PC-3 (cell line): ENCODE measurements around the gene ZNF76. TPM values are rescaled to one million over a fixed set of nuclear protein-coding genes. Genes with fewer than 3 reads are reported as not detected.
A peak's percentile ranks its signal among the peaks of the same experiment; 100 is the strongest.

ENCODE experiments used
- ATAC-seq: fragments of 200-7000 bp; cut with Tn5 transposase; 2 replicates; pipeline ENCODE4 v1.9.1; 2020; ENCODE audit warnings: mild to moderate bottlenecking, moderate library complexity
- BruUV-seq: library from RNA; stranded (reverse); fragments of 400-500 nt; replicated peaks from 2 replicates; lab custom pipeline; 2021; lab: Mats Ljungman, UMichigan
- CTCF ChIA-PET: fragments of 300-600 bp; sonication (Branson Sonifier 250); formaldehyde crosslinking; loops from one replicate; lab custom pipeline; 2022; ENCODE audit warnings: antibody characterized with exemption; lab: Charles Lee
- POLR2A ChIA-PET: fragments of 300-600 bp; sonication (Branson Sonifier 250); formaldehyde crosslinking; loops from one replicate; lab custom pipeline; 2022; ENCODE audit warnings: antibody characterized with exemption; ENCODE audit not compliant: unreplicated experiment; lab: Charles Lee
- DNase-seq: peaks from one replicate; pipeline ENCODE4 v3.0.0-alpha.2; 2015
- H2AFZ ChIP-seq: fragments of 300-600 bp; sonication (generic); 2 replicates; pipeline ENCODE4 v1.6.0; 2016; ENCODE audit warnings: antibody characterized with exemption, low read length
- H3F3A ChIP-seq: fragments of 300-600 bp; sonication (generic); one replicate; pipeline ENCODE4 v1.6.0; 2017; ENCODE audit warnings: antibody characterized with exemption, low read length, control low read depth, mild to moderate bottlenecking; ENCODE audit not compliant: unreplicated experiment
- H3K27ac ChIP-seq: fragments of 300-600 bp; sonication (generic); 2 replicates; pipeline ENCODE4 v1.5.1; 2016; ENCODE audit warnings: mild to moderate bottlenecking, low read length
- H3K27me3 ChIP-seq: fragments of 300-600 bp; sonication (generic); 2 replicates; pipeline ENCODE4 v1.6.1; 2016; ENCODE audit warnings: low read length, mixed read lengths
- H3K36me3 ChIP-seq: fragments of 300-600 bp; sonication (generic); 2 replicates; pipeline ENCODE4 v1.6.1; 2016; ENCODE audit warnings: low read depth, mixed run types, low read length, mixed read lengths
- H3K4me1 ChIP-seq: fragments of 300-600 bp; sonication (generic); 2 replicates; pipeline ENCODE4 v1.5.1; 2016; ENCODE audit warnings: low read length; ENCODE audit not compliant: insufficient read depth
- H3K4me2 ChIP-seq: fragments of 300-600 bp; sonication (generic); 2 replicates; pipeline ENCODE4 v1.6.0; 2016; ENCODE audit warnings: low read length
- H3K4me3 ChIP-seq: fragments of 300-600 bp; sonication (generic); 2 replicates; pipeline ENCODE4 v1.5.1; 2016; ENCODE audit warnings: mild to moderate bottlenecking, low read length, mixed read lengths
- H3K79me2 ChIP-seq: fragments of 300-600 bp; sonication (generic); 2 replicates; pipeline ENCODE4 v1.6.1; 2017; ENCODE audit warnings: low read length, mixed read lengths
- H3K9ac ChIP-seq: fragments of 300-600 bp; sonication (generic); 2 replicates; pipeline ENCODE4 v1.6.0; 2016; ENCODE audit warnings: mild to moderate bottlenecking, low read length
- H3K9me2 ChIP-seq: fragments of 300-600 bp; sonication (generic); replicated peaks from 2 replicates; pipeline ENCODE4 v1.6.1; 2016; ENCODE audit warnings: mixed run types, low read length, mixed read lengths
- H3K9me3 ChIP-seq: fragments of 300-600 bp; sonication (generic); 2 replicates; pipeline ENCODE4 v1.6.1; 2016; ENCODE audit warnings: low read length, mixed read lengths
- H4K20me1 ChIP-seq: fragments of 300-600 bp; sonication (generic); 2 replicates; pipeline ENCODE4 v1.6.1; 2016; ENCODE audit warnings: low read length, mixed read lengths
- EZH2 ChIP-seq: fragments of 300-600 bp; sonication (generic); IDR thresholded peaks from one replicate; pipeline ENCODE4 v1.6.1; 2017; ENCODE audit warnings: antibody characterized with exemption, mild to moderate bottlenecking, low read length; ENCODE audit not compliant: unreplicated experiment
- EZH2phosphoT487 ChIP-seq: fragments of 300-600 bp; sonication (generic); IDR thresholded peaks from 2 replicates; pipeline ENCODE4 v1.6.1; 2018; ENCODE audit warnings: mild to moderate bottlenecking, antibody characterized with exemption, low read length, borderline replicate concordance
- intact Hi-C: fragments of 100-400 bp; cut with micrococcal nuclease; formaldehyde crosslinking; loops from 2 replicates; pipeline ENCODE4 v1.9.0; 2023
- total RNA-seq: library from RNA; depleted of rRNA; stranded (reverse); fragments of >200 nt; gene quantifications from 2 replicates; pipeline ENCODE4 v1.2.3, GENCODE V29; 2014
- TF ChIP-seq, protein P1 (sequence below): fragments of 300-600 bp; sonication (generic); conservative IDR thresholded peaks from 2 replicates; pipeline ENCODE4 v1.5.1; 2017; ENCODE audit warnings: antibody characterized with exemption, low read depth, mild to moderate bottlenecking, low read length

The ZNF76 gene
- total RNA-seq, 1 experiment from 2014 or later: 20.8 TPM

DNA sequence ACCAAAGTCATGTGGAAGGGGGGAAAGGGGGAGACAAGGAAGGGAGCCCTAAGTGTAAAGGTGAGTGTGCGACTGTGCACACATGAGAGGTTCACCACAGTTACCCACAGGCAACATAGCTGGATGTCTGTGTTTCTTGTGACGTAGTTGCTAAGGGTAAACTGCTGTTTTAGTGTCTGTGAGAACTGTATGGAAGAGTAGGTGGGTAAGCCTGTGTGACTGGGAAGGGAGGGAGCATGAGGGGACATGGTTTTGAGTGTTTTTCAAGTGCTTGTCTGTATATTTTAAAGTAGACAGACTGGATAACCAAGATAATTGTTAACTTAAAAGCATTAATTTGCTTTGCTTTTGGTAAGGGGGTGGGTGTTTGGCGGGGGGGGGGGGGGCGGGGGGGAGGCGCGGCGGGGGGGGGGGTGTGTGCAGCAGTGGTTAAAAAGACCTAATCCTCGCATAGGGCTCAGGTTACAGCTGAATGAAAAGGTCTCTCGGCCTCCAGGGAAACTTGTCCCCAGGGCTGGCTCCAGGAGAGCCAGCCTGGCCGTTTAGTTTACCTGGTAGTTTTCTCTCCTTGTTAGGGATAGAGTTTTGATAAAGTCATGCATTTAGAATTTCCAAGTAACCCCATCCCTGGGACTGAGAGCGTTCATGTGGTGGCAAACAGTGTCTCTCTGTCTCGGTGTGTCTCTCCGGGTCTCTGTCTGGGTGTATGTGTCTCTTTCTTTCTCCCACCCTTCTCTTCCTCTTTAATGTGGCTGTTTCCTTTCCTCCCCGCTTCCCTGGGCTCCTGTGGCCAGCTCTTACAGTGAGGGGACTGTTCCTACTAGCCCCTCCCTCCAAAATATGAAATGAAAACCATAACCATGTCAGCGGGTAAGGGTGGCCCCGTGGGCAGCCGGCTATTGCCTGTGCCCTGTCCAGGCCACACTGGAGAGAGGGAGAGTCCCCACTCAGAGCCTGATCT lies 42.4 kb upstream of the ZNF76 start:
- no peak overlapping the region for H2AFZ ChIP-seq
- CTCF ChIA-PET: no interaction called here
- POLR2A ChIA-PET: no interaction called here
- H3F3A ChIP-seq: no peaks in the 10 kb centered on the region
- no TSS peak for BruUV-seq
- H3K9me2 ChIP-seq: no peaks in the 10 kb centered on the region
- TF ChIP-seq, protein P1, sequence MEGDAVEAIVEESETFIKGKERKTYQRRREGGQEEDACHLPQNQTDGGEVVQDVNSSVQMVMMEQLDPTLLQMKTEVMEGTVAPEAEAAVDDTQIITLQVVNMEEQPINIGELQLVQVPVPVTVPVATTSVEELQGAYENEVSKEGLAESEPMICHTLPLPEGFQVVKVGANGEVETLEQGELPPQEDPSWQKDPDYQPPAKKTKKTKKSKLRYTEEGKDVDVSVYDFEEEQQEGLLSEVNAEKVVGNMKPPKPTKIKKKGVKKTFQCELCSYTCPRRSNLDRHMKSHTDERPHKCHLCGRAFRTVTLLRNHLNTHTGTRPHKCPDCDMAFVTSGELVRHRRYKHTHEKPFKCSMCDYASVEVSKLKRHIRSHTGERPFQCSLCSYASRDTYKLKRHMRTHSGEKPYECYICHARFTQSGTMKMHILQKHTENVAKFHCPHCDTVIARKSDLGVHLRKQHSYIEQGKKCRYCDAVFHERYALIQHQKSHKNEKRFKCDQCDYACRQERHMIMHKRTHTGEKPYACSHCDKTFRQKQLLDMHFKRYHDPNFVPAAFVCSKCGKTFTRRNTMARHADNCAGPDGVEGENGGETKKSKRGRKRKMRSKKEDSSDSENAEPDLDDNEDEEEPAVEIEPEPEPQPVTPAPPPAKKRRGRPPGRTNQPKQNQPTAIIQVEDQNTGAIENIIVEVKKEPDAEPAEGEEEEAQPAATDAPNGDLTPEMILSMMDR: no peak
- TF ChIP-seq EZH2: no peak
- H3K27me3 ChIP-seq: no peaks in the 10 kb centered on the region
- H4K20me1 ChIP-seq: no peaks in the 10 kb centered on the region
- H3K27ac ChIP-seq: no peak overlapping the region
- H3K79me2 ChIP-seq: no peaks in the 10 kb centered on the region
- H3K4me1 ChIP-seq: peaks cover 13% of the 10 kb centered on the region; the same call in 1 of the 2 replicates
- peak; percentile 39; the same call in 1 of the 2 replicates for ATAC-seq
- H3K36me3 ChIP-seq: no peaks in the 10 kb centered on the region
- H3K9ac ChIP-seq: no peak overlapping the region
- peak; percentile 21 for DNase-seq
- no peaks in the 10 kb centered on the region for H3K9me3 ChIP-seq
- H3K4me2 ChIP-seq: no peak overlapping the region
- H3K4me3 ChIP-seq: no peak overlapping the region
- intact Hi-C loops: no loop called here

DNA sequence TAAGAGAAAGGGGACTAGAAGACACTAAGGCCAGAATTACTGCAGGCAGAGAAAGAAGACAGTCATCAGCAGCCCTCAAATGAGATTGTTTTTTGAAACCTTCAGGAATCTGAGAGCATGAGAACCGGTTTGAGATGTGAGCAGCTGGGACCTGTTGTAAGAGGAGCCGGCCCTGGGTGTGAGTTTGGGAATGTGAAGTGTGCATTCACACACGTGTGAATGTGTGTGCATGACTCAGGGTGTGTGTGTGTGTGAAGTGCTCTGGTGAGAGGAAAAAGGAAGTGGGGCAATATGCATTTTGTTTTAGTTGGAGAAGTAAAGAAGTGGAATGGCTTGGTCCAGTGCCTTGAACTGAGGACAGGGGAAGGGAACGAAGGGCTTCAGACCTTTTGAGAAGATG lies 41.5 kb upstream of the ZNF76 start:
- H3K4me3 ChIP-seq: no peak overlapping the region
- no peaks in the 10 kb centered on the region for H3K9me3 ChIP-seq
- H3K36me3 ChIP-seq: no peaks in the 10 kb centered on the region
- H3K27ac ChIP-seq: no peak overlapping the region
- no peaks in the 10 kb centered on the region for H3K79me2 ChIP-seq
- H3K4me2 ChIP-seq: no peak overlapping the region
- BruUV-seq: no TSS peak
- H3F3A ChIP-seq: no peaks in the 10 kb centered on the region
- no peak for TF ChIP-seq EZH2
- TF ChIP-seq, protein P1: no peak
- TF ChIP-seq EZH2phosphoT487: no peak
- H3K9me2 ChIP-seq: no peaks in the 10 kb centered on the region
- intact Hi-C loops: no loop called here
- H4K20me1 ChIP-seq: no peaks in the 10 kb centered on the region
- H3K4me1 ChIP-seq: peaks cover 13% of the 10 kb centered on the region; the same call in 1 of the 2 replicates
- ChIA-PET POLR2A (interaction anchor here (0.5 kb wide), 1 partner anchor 796 kb away, joined by 11 read pairs; no protein-coding TSS in a partner anchor), CTCF (no interaction called here)
- no peak overlapping the region for H2AFZ ChIP-seq
- H3K9ac ChIP-seq: no peak overlapping the region
- ATAC-seq: no peak
- H3K27me3 ChIP-seq: no peaks in the 10 kb centered on the region
- DNase-seq: no peak

DNA sequence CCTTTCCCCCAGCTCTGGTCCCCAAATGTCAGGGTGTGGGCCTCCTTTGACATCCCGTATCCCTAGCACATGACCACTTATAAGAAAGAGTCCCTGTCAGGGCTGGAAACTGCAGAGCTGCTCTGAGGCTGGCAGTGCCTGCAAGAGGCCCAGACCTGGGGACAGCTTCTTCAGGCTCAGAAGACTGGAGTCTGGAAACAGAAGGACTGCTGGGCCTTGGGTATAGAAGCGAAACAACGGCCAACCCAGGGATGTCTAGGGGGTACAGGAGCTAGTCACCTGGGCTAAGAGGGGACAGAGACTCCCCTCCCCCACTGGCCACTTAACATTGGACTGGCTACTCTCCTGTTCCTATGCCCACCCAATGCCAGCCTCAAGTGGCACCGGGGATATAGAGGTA lies 41.1 kb upstream of the ZNF76 start:
- Histone ChIP-seq H3K4me3 (no peak overlapping the region), H3K9me3 (no peaks in the 10 kb centered on the region), H4K20me1 (no peaks in the 10 kb centered on the region), H3K4me2 (no peak overlapping the region), H3K36me3 (no peaks in the 10 kb centered on the region), H3F3A (no peaks in the 10 kb centered on the region), H2AFZ (no peak overlapping the region), H3K9me2 (no peaks in the 10 kb centered on the region), H3K27me3 (no peaks in the 10 kb centered on the region), H3K79me2 (no peaks in the 10 kb centered on the region), H3K4me1 (peaks cover 13% of the 10 kb centered on the region; the same call in 1 of the 2 replicates), H3K9ac (no peak overlapping the region), H3K27ac (no peak overlapping the region)
- CTCF ChIA-PET: no interaction called here
- no peak for DNase-seq
- no peak for TF ChIP-seq EZH2
- TF ChIP-seq EZH2phosphoT487: no peak
- TF ChIP-seq, protein P1: no peak
- BruUV-seq: no TSS peak
- POLR2A ChIA-PET: interaction anchor here (0.5 kb wide), 1 partner anchor 796 kb away, joined by 11 read pairs; no protein-coding TSS in a partner anchor
- ATAC-seq: no peak
- intact Hi-C loops: no loop called here
